Smooth muscle cell (in vitro differentiated cells): Measurements from ENCODE around the gene PTTG1IP2. TPM values are rescaled to one million over a fixed set of nuclear protein-coding genes. Genes with fewer than 3 reads are reported as not detected.

Source experiments
- DNase-seq: peaks from one replicate; lab custom pipeline; 2025; ENCODE audit not compliant: unreplicated experiment; lab: John Stamatoyannopoulos, UW
- H2AFZ ChIP-seq: fragments of 200-600 bp; sonication (generic); 2 replicates; pipeline ENCODE4 v1.6.0; 2016; ENCODE audit warnings: antibody characterized with exemption, low read depth, mild to moderate bottlenecking
- H3F3A ChIP-seq: fragments of 200-600 bp; sonication (generic); 2 replicates; pipeline ENCODE4 v1.6.0; 2017; ENCODE audit warnings: antibody characterized with exemption, low read depth
- H3K27ac ChIP-seq: fragments of 200-600 bp; sonication (generic); 2 replicates; pipeline ENCODE4 v1.5.1; 2016; ENCODE audit warnings: low read depth, mild to moderate bottlenecking
- H3K27me3 ChIP-seq: fragments of 200-600 bp; sonication (generic); 2 replicates; pipeline ENCODE4 v1.6.1; 2016; ENCODE audit warnings: low read depth, mild to moderate bottlenecking
- H3K36me3 ChIP-seq: fragments of 200-600 bp; sonication (generic); 2 replicates; pipeline ENCODE4 v1.5.1; 2016; ENCODE audit warnings: low read depth
- H3K4me1 ChIP-seq: fragments of 200-600 bp; sonication (generic); 2 replicates; pipeline ENCODE4 v1.5.1; 2016; ENCODE audit warnings: low read depth
- H3K4me2 ChIP-seq: fragments of 200-600 bp; sonication (generic); 2 replicates; pipeline ENCODE4 v1.6.0; 2016; ENCODE audit warnings: mild to moderate bottlenecking
- H3K4me3 ChIP-seq: fragments of 200-600 bp; sonication (generic); 2 replicates; pipeline ENCODE4 v1.5.1; 2016; ENCODE audit warnings: mild to moderate bottlenecking
- H3K79me2 ChIP-seq: fragments of 200-600 bp; sonication (generic); 2 replicates; pipeline ENCODE4 v1.6.0; 2016; ENCODE audit warnings: low read depth, mild to moderate bottlenecking
- H3K9ac ChIP-seq: fragments of 200-600 bp; sonication (generic); 2 replicates; pipeline ENCODE4 v1.6.0; 2016; ENCODE audit warnings: low read depth
- H3K9me3 ChIP-seq: fragments of 200-600 bp; sonication (generic); replicated peaks from 2 replicates; pipeline ENCODE4 v1.5.1; 2016; ENCODE audit warnings: low read depth
- H4K20me1 ChIP-seq: fragments of 200-600 bp; sonication (generic); 2 replicates; pipeline ENCODE4 v1.6.0; 2016; ENCODE audit warnings: low read depth
- CTCF ChIP-seq: fragments of 200-600 bp; sonication (generic); IDR thresholded peaks from 2 replicates; pipeline ENCODE4 v1.5.1; 2017; ENCODE audit warnings: borderline replicate concordance, mild to moderate bottlenecking, antibody characterized with exemption; ENCODE audit not compliant: insufficient read depth, poor library complexity, severe bottlenecking
- WGBS: methylation state at CpG from one replicate; pipeline ENCODE4 v1.1.7; 2016; ENCODE audit warnings: low lambda C conversion rate; 5-methylcytosine and 5-hydroxymethylcytosine counted together
- polyA plus RNA-seq: library from polyadenylated mRNA; unstranded; fragments of >200 nt; fragmentation: Nextera tagmentation; extraction: Ambion mirVana; gene quantifications from 2 replicates; pipeline ENCODE4 v1.2.1, GENCODE V29; 2016
- total RNA-seq: library from RNA; depleted of rRNA; stranded (reverse); fragments of >200 nt; gene quantifications from 2 replicates; pipeline ENCODE4 v1.2.3, GENCODE V29; 2014

Gene PTTG1IP2
- total and polyA plus RNA-seq, 2 experiments from 2014 or later = not detected

GRCh38 chr7:90538405-90538804, 69.0 kb downstream of the PTTG1IP2 start:
- no peaks in the 10 kb centered on the region for H3K27me3 ChIP-seq
- no peak for TF ChIP-seq CTCF
- WGBS = 96% methylated on average over 2 of the region's 2 CpGs

GRCh38 chr7:90540406-90540805, 71.0 kb downstream of the PTTG1IP2 start:
- H3K27me3 ChIP-seq = no peaks in the 10 kb centered on the region
- no peaks in the 10 kb centered on the region for H3K4me1 ChIP-seq
- no peak overlapping the region for H3K4me2 ChIP-seq
- no peaks in the 10 kb centered on the region for H3K9me3 ChIP-seq
- no peaks in the 10 kb centered on the region for H4K20me1 ChIP-seq
- H3K36me3 ChIP-seq = no peaks in the 10 kb centered on the region
- TF ChIP-seq CTCF = no peak
- H3K4me3 ChIP-seq = no peak overlapping the region
- no peak overlapping the region for H3K9ac ChIP-seq
- no peaks in the 10 kb centered on the region for H3K79me2 ChIP-seq
- no peak overlapping the region for H3K27ac ChIP-seq
- H2AFZ ChIP-seq = no peak overlapping the region
- H3F3A ChIP-seq = no peaks in the 10 kb centered on the region
- WGBS = 64% methylated on average over 1 of the region's 1 CpG
- DNase-seq = no peak

More at GRCh38 chr7:90538405-90538804, 69.0 kb downstream of the PTTG1IP2 start:
- H3K4me3 ChIP-seq = no peak overlapping the region
- H3F3A ChIP-seq = no peaks in the 10 kb centered on the region
- H3K9ac ChIP-seq = no peak overlapping the region
- no peak overlapping the region for H2AFZ ChIP-seq
- H3K36me3 ChIP-seq = no peaks in the 10 kb centered on the region
- H3K4me2 ChIP-seq = no peak overlapping the region
- H3K4me1 ChIP-seq = no peaks in the 10 kb centered on the region
- H3K27ac ChIP-seq = no peak overlapping the region
- DNase-seq = no peak
- no peaks in the 10 kb centered on the region for H3K79me2 ChIP-seq
- no peaks in the 10 kb centered on the region for H4K20me1 ChIP-seq
- H3K9me3 ChIP-seq = no peaks in the 10 kb centered on the region

- no peaks in the 10 kb centered on the region for H3K79me2 ChIP-seq
- H3K36me3 ChIP-seq = no peaks in the 10 kb centered on the region
- no peaks in the 10 kb centered on the region for H4K20me1 ChIP-seq
- H2AFZ ChIP-seq = no peak overlapping the region
- H3K27me3 ChIP-seq = no peaks in the 10 kb centered on the region
- no peaks in the 10 kb centered on the region for H3K9me3 ChIP-seq
- no peaks in the 10 kb centered on the region for H3K4me1 ChIP-seq
- no peak overlapping the region for H3K4me2 ChIP-seq
- no peak overlapping the region for H3K4me3 ChIP-seq
- H3K9ac ChIP-seq = no peak overlapping the region
- H3F3A ChIP-seq = no peaks in the 10 kb centered on the region
- 63% methylated on average over 4 of the region's 4 CpGs for WGBS
- no peak overlapping the region for H3K27ac ChIP-seq
- TF ChIP-seq CTCF = no peak
- DNase-seq = no peak
These were observed 81.6 kb downstream of the PTTG1IP2 start for GRCh38 chr7:90551036-90551435.

- H3K27ac ChIP-seq = no peak overlapping the region
These were observed 83.1 kb downstream of the PTTG1IP2 start for GRCh38 chr7:90552521-90552920.

More at GRCh38 chr7:90552521-90552920, 83.1 kb downstream of the PTTG1IP2 start:
- peak; percentile 30 for TF ChIP-seq CTCF
- Histone ChIP-seq H3K79me2 (no peaks in the 10 kb centered on the region), H3K9ac (no peak overlapping the region), H3K4me1 (no peaks in the 10 kb centered on the region), H3K4me3 (no peak overlapping the region), H3K9me3 (no peaks in the 10 kb centered on the region), H3K4me2 (no peak overlapping the region), H3K27me3 (no peaks in the 10 kb centered on the region), H4K20me1 (no peaks in the 10 kb centered on the region), H3F3A (no peaks in the 10 kb centered on the region), H2AFZ (no peak overlapping the region), H3K36me3 (no peaks in the 10 kb centered on the region)
- DNase-seq = no peak
- WGBS = 92% methylated on average over 1 of the region's 1 CpG
